ENCODE measurements around the gene WWOX. TPM values are rescaled to one million over a fixed set of nuclear protein-coding genes. Genes with fewer than 3 reads are reported as not detected.

Gene WWOX
- total and polyA plus RNA-seq, 2 of the 13 experiments (the other 11 are each of a cell fraction or from before 2014, with no cell fraction given), result 9.1 to 37.4 TPM

- no peak for DNase-seq (ENCODE audit: low spot score)
- 78% methylated on average over 7 of the region's 7 CpGs for WGBS (ENCODE audit: low lambda C conversion rate)
- Histone ChIP-seq H3K4me2 (ENCODE audit: low read depth, low read length) (no peak overlapping the region), H3K4me1 (ENCODE audit: insufficient read depth, low read length) (peaks cover 66% of the 10 kb centered on the region), H2AFZ (ENCODE audit: low read length) (no peak overlapping the region), H3K4me3 (replicated peaks in 1 of 3; ENCODE audit: insufficient read depth in 1 of 3, low read depth in 2 of 3, low read length in 3 of 3) (no peak overlapping the region), H3K79me2 (ENCODE audit: insufficient read depth, low read length) (no peaks in the 10 kb centered on the region), H3K27me3 (ENCODE audit: control insufficient read depth in 1 of 2, insufficient read depth in 2 of 2, low read length in 2 of 2) (no peaks in the 10 kb centered on the region), H4K20me1 (ENCODE audit: insufficient read depth, low read length) (no peaks in the 10 kb centered on the region), H3K36me3 (replicated peaks in 1 of 2; ENCODE audit: control insufficient read depth in 1 of 2, insufficient read depth in 2 of 2, low read length in 2 of 2) (no peaks in the 10 kb centered on the region), H3K9ac (ENCODE audit: insufficient read depth, low read depth, low read length) (no peak overlapping the region), H3K27ac (ENCODE audit: extremely low read length, insufficient read depth, low read length) (no peak overlapping the region), H3K9me3 (ENCODE audit: low read length) (no peaks in the 10 kb centered on the region)
- BruUV-seq (replicated peaks), result no TSS peak
- CTCF ChIA-PET (ENCODE audit: low intra/inter-chr PET ratio, low total read pairs), result no interaction called here
- POLR2A ChIA-PET, result no interaction called here
- in situ Hi-C loops (cut with HindIII; ENCODE audit: extremely low pct_ligation_motif_present, low pct_unique_long_range_greater_than_20kb) (no loop called here), intact Hi-C loops (cut with micrococcal nuclease; ENCODE audit: unreplicated experiment) (loop anchor here (5.0 kb wide), 1 partner anchor 192 kb away; no protein-coding TSS in a partner anchor)
- no peak for ATAC-seq
- FAIRE-seq, result no peak
- TF ChIP-seq FOXK1 (CRISPR knock-in tag; IDR thresholded peaks at IDR 0.05; ENCODE audit: borderline replicate concordance, low read depth) (no peak), MEF2D (CRISPR knock-in tag; IDR thresholded peaks at IDR 0.05) (no peak), NR3C1 (CRISPR knock-in tag; IDR thresholded peaks at IDR 0.05) (no peak), ZNF263 (CRISPR knock-in tag; IDR thresholded peaks at IDR 0.05) (peak; percentile 75; the same call in 1 of the 2 replicates), ZMYM4 (CRISPR knock-in tag; IDR thresholded peaks at IDR 0.05) (peak; percentile 61; the same call in 1 of the 2 replicates), ATF2 (CRISPR knock-in tag; IDR thresholded peaks at IDR 0.05) (no peak), ATF7 (IDR thresholded peaks at IDR 0.05) (peak; percentile 83), ATF7 (CRISPR knock-in tag; IDR thresholded peaks at IDR 0.05) (no peak), ZNF740 (CRISPR knock-in tag; IDR thresholded peaks at IDR 0.05) (0 out of 2 replicates have a peak, but pooled peaks have one; percentile 23), ZNF30 (CRISPR knock-in tag; IDR thresholded peaks at IDR 0.05) (no peak)
Measured at GRCh38 chr16:78289844-78290277, 190.4 kb downstream of the WWOX start.
